HCT116 (cell line): ENCODE measurements around the gene CAPN13. TPM values are rescaled to one million over a fixed set of nuclear protein-coding genes. Genes with fewer than 3 reads are reported as not detected.

ENCODE experiments used
- ATAC-seq: fragments of 200-7000 bp; cut with Tn5 transposase; 2 replicates; pipeline ENCODE4 v1.9.1; 2020; ENCODE audit warnings: mild to moderate bottlenecking, moderate library complexity
- BruUV-seq: library from RNA; stranded (reverse); fragments of 400-500 nt; replicated peaks from 2 replicates; lab custom pipeline; 2021; lab: Mats Ljungman, UMichigan
- CTCF ChIA-PET: fragments of 300-600 bp; sonication (Branson Sonifier 250); formaldehyde crosslinking; loops from one replicate; lab custom pipeline; 2021; ENCODE audit warnings: antibody characterized with exemption; lab: Charles Lee
- POLR2A ChIA-PET: fragments of 300-600, 350-600 bp; sonication (Branson Sonifier 250); formaldehyde crosslinking; loops from one replicate; lab custom pipeline; 2021; ENCODE audit warnings: antibody characterized with exemption; lab: Charles Lee
- RAD21 ChIA-PET, 2 experiments: fragments of 300-600 bp; sonication (Branson Sonifier 250); formaldehyde crosslinking; loops; one replicate each; lab custom pipeline; 2023; ENCODE audit warnings: low total read pairs in 2 of 2; ENCODE audit not compliant: uncharacterized antibody in 2 of 2, unreplicated experiment in 2 of 2, low non-redundant PET in 1 of 2; lab: Charles Lee
- DNase-seq: peaks from one replicate; pipeline ENCODE4 v3.0.0-alpha.2; 2010; ENCODE audit warnings: low read depth, low spot score
- H2AFZ ChIP-seq: fragments of 200-600 bp; shearing (Covaris generic), sonication (generic); 2 replicates; pipeline ENCODE4 v1.6.1; 2017; ENCODE audit warnings: low read depth, mixed run types, mixed read lengths, antibody characterized with exemption, low read length; ENCODE audit not compliant: poor library complexity, severe bottlenecking
- H3K27ac ChIP-seq: 2 replicates; pipeline ENCODE4 v1.5.1; 2012; ENCODE audit warnings: low read depth, low read length
- H3K27me3 ChIP-seq: fragments of 200-600 bp; sonication (generic); 2 replicates; pipeline ENCODE4 v1.6.1; 2016; ENCODE audit warnings: mixed run types, low read length, mixed read lengths; ENCODE audit not compliant: insufficient read depth
- H3K36me3 ChIP-seq, 2 experiments: fragments of 200-500 bp in 1 of 2; fragments of 200-600 bp in 1 of 2; sonication (Bioruptor generic) in 1 of 2; sonication (generic) in 1 of 2; 2 replicates each; pipeline versions ENCODE4 v1.5.1 to v1.6.1; 2014 to 2016; ENCODE audit warnings: low read length in 2 of 2, inconsistent platforms in 1 of 2, mixed read lengths in 1 of 2, mixed run types in 1 of 2; ENCODE audit not compliant: insufficient read depth in 2 of 2, control insufficient read depth in 1 of 2
- H3K4me1 ChIP-seq, 2 experiments: fragments of 200-600 bp in 1 of 2; sonication (generic) in 1 of 2; 2 replicates each; pipeline versions ENCODE4 v1.5.1 to v1.6.1; 2012 to 2017; ENCODE audit warnings: low read length in 2 of 2, inconsistent platforms in 1 of 2, mild to moderate bottlenecking in 1 of 2, mixed read lengths in 1 of 2, mixed run types in 1 of 2, moderate library complexity in 1 of 2; ENCODE audit not compliant: insufficient read depth in 2 of 2, control insufficient read depth in 1 of 2
- H3K4me2 ChIP-seq: fragments of 200-600 bp; sonication (generic); 2 replicates; pipeline ENCODE4 v1.6.1; 2017; ENCODE audit warnings: mixed run types, low read length, mixed read lengths
- H3K4me3 ChIP-seq, 2 experiments: fragments of 200-600 bp in 1 of 2; sonication (generic) in 1 of 2; replicated peaks in 1 of 2; 2 replicates each; pipeline ENCODE4 v1.5.1; 2011 to 2016; ENCODE audit warnings: low read length in 2 of 2, control low read depth in 1 of 2, low read depth in 1 of 2, mild to moderate bottlenecking in 1 of 2, mixed read lengths in 1 of 2, mixed run types in 1 of 2
- H3K79me2 ChIP-seq: fragments of 200-600 bp; sonication (generic); 2 replicates; pipeline ENCODE4 v1.6.1; 2017; ENCODE audit warnings: mild to moderate bottlenecking, mixed run types, low read length, moderate library complexity, mixed read lengths; ENCODE audit not compliant: insufficient read depth
- H3K9ac ChIP-seq: fragments of 200-600 bp; sonication (generic); 2 replicates; pipeline ENCODE4 v1.6.1; 2016; ENCODE audit warnings: low read length, mixed read lengths
- H3K9me2 ChIP-seq: fragments of 200-600 bp; sonication (generic), shearing (Covaris generic); 2 replicates; pipeline ENCODE4 v1.6.1; 2017; ENCODE audit warnings: mixed run types, mild to moderate bottlenecking, moderate library complexity; ENCODE audit not compliant: insufficient read depth
- H3K9me3 ChIP-seq, 2 experiments: fragments of 200-500 bp in 1 of 2; fragments of 200-600 bp in 1 of 2; sonication (Bioruptor generic) in 1 of 2; sonication (generic) in 1 of 2; 2 replicates each; pipeline ENCODE4 v1.6.1; 2014 to 2017; ENCODE audit warnings: low read length in 2 of 2, mixed read lengths in 2 of 2, inconsistent platforms in 1 of 2, low read depth in 1 of 2, mild to moderate bottlenecking in 1 of 2, mixed run types in 1 of 2, moderate library complexity in 1 of 2; ENCODE audit not compliant: control insufficient read depth in 1 of 2, insufficient read depth in 1 of 2
- H4K20me1 ChIP-seq: fragments of 200-600 bp; sonication (generic), shearing (Covaris generic); 2 replicates; pipeline ENCODE4 v1.6.1; 2017; ENCODE audit warnings: mixed run types, mild to moderate bottlenecking, moderate library complexity; ENCODE audit not compliant: insufficient read depth
- CEBPB ChIP-seq: IDR thresholded peaks from 2 replicates; pipeline ENCODE4 v1.6.1; 2012; ENCODE audit warnings: low read depth
- EGR1 ChIP-seq: IDR thresholded peaks from 2 replicates; pipeline ENCODE4 v1.6.1; 2012; ENCODE audit warnings: low read depth
- EZH2 ChIP-seq: fragments of 200-600 bp; sonication (generic); IDR thresholded peaks from 2 replicates; pipeline ENCODE4 v1.6.1; 2017; ENCODE audit warnings: antibody characterized with exemption, mixed run types
- EZH2phosphoT487 ChIP-seq: fragments of 200-600 bp; IDR thresholded peaks from 2 replicates; pipeline ENCODE4 v1.6.1; 2018; ENCODE audit warnings: antibody characterized with exemption, borderline replicate concordance
- FOSL1 ChIP-seq: IDR thresholded peaks from 2 replicates; pipeline ENCODE4 v1.6.1; 2012; ENCODE audit warnings: low read depth
- POLR2A ChIP-seq: IDR thresholded peaks from 2 replicates; pipeline ENCODE4 v1.7.0; 2011; ENCODE audit warnings: borderline replicate concordance; ENCODE audit not compliant: insufficient read depth, insufficient read length; ENCODE audit errors: extremely low read depth
- POLR2AphosphoS5 ChIP-seq: IDR thresholded peaks from 2 replicates; pipeline ENCODE4 v1.6.1; 2011; ENCODE audit warnings: mild to moderate bottlenecking, low read depth, low read length, moderate library complexity
- RAD21 ChIP-seq: IDR thresholded peaks from 2 replicates; pipeline ENCODE4 v1.6.1; 2012; ENCODE audit warnings: low read depth, mild to moderate bottlenecking
- REST ChIP-seq: IDR thresholded peaks from 2 replicates; pipeline ENCODE4 v1.6.1; 2012; ENCODE audit warnings: low read depth
- SIN3A ChIP-seq: IDR thresholded peaks from 2 replicates; pipeline ENCODE4 v1.6.1; 2012; ENCODE audit warnings: low read depth
- SP1 ChIP-seq: IDR thresholded peaks from 2 replicates; pipeline ENCODE4 v1.6.1; 2012; ENCODE audit warnings: low read depth
- SRF ChIP-seq: IDR thresholded peaks from 2 replicates; pipeline ENCODE4 v1.6.1; 2012; ENCODE audit warnings: low read depth
- TCF7L2 ChIP-seq: IDR thresholded peaks from 2 replicates; pipeline ENCODE4 v1.7.0; 2011; ENCODE audit warnings: borderline replicate concordance, inconsistent platforms; ENCODE audit not compliant: insufficient read depth, insufficient read length; ENCODE audit errors: extremely low read depth
- YY1 ChIP-seq: IDR thresholded peaks from 2 replicates; pipeline ENCODE4 v1.6.1; 2011; ENCODE audit warnings: low read length, low read depth, moderate library complexity, mild to moderate bottlenecking; ENCODE audit not compliant: insufficient replicate concordance; ENCODE audit errors: extremely low read depth
- ZFX ChIP-seq: fragments of 450-650 bp; IDR thresholded peaks from 2 replicates; pipeline ENCODE4 v1.6.1; 2017
- intact Hi-C: fragments of 100-400 bp; cut with micrococcal nuclease; formaldehyde crosslinking; loops from 2 replicates; pipeline ENCODE4 v1.10.0; 2022
- total RNA-seq: library from RNA; stranded (reverse); gene quantifications from one replicate; pipeline ENCODE4 v1.2.1, GENCODE V29; 2021; ENCODE audit not compliant: unreplicated experiment
- TF ChIP-seq, protein P1 (sequence below): IDR thresholded peaks from 2 replicates; pipeline ENCODE4 v1.6.1; 2012

CAPN13 gene
- total RNA-seq, 1 experiment from 2014 or later, result 0.25 TPM

GRCh38 chr2:30675758-30676157, 131.5 kb downstream of the CAPN13 start:
- POLR2A ChIA-PET, result no interaction called here

More at GRCh38 chr2:30675758-30676157, 131.5 kb downstream of the CAPN13 start:
- Histone ChIP-seq H3K4me1 (no peaks in the 10 kb centered on the region), H3K36me3 (no peaks in the 10 kb centered on the region), H3K4me3 (no peak overlapping the region), H3K79me2 (no peaks in the 10 kb centered on the region), H3K9me2 (no peaks in the 10 kb centered on the region), H2AFZ (no peak overlapping the region), H4K20me1 (no peaks in the 10 kb centered on the region), H3K9me3 (no peaks in the 10 kb centered on the region), H3K27ac (no peak overlapping the region), H3K4me2 (no peak overlapping the region), H3K9ac (no peak overlapping the region), H3K27me3 (no peaks in the 10 kb centered on the region)
- DNase-seq (no peak), ATAC-seq (no peak)
- TF ChIP-seq ZFX, result no peak
- no peak for TF ChIP-seq EGR1
- no peak for TF ChIP-seq TCF7L2
- no peak for TF ChIP-seq CEBPB
- TF ChIP-seq EZH2, result no peak
- no peak for TF ChIP-seq SP1
- TF ChIP-seq FOSL1, result no peak
- no peak for TF ChIP-seq RAD21
- TF ChIP-seq EZH2phosphoT487, result no peak
- TF ChIP-seq SRF, result no peak
- no peak for TF ChIP-seq POLR2A
- TF ChIP-seq REST, result no peak
- no peak for TF ChIP-seq YY1
- TF ChIP-seq SIN3A, result no peak
- TF ChIP-seq, protein P1, sequence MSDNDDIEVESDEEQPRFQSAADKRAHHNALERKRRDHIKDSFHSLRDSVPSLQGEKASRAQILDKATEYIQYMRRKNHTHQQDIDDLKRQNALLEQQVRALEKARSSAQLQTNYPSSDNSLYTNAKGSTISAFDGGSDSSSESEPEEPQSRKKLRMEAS, result no peak
- TF ChIP-seq POLR2AphosphoS5, result no peak
- no TSS peak for BruUV-seq
- ChIA-PET CTCF (no interaction called here), RAD21 (no interaction called here)
- intact Hi-C loops, result no loop called here
